CD8-positive, alpha-beta memory T cell (primary cell): ENCODE results near the gene NUP54. TPM values are rescaled to one million over a fixed set of nuclear protein-coding genes. Genes with fewer than 3 reads are reported as not detected.
A peak's percentile ranks its signal among the peaks of the same experiment; 100 is the strongest.

Experiments
- CTCF ChIA-PET: fragments of 350-600 bp; sonication (Branson Sonifier 250); formaldehyde crosslinking; loops from one replicate; lab custom pipeline; 2021; ENCODE audit warnings: antibody characterized with exemption; lab: Charles Lee
- POLR2A ChIA-PET: fragments of 350-600 bp; sonication (Branson Sonifier 250); formaldehyde crosslinking; loops from one replicate; lab custom pipeline; 2021; ENCODE audit warnings: antibody characterized with exemption; lab: Charles Lee
- DNase-seq, 5 donors: peaks; one replicate each; pipeline versions ENCODE4 v3.0.0 to v3.0.0-alpha.2; 2020 to 2022; ENCODE audit warnings: mixed read lengths in 1 of 5
- H3K27ac ChIP-seq: one replicate; pipeline ENCODE4 v1.7.0; 2013; ENCODE audit warnings: low read depth, mild to moderate bottlenecking, low read length, moderate library complexity
- H3K27me3 ChIP-seq: 2 replicates; pipeline ENCODE4 v1.7.0; 2013; ENCODE audit warnings: low read length, mild to moderate bottlenecking; ENCODE audit not compliant: insufficient read depth, poor library complexity, severe bottlenecking
- H3K36me3 ChIP-seq: 2 replicates; pipeline ENCODE4 v1.7.0; 2013; ENCODE audit warnings: mild to moderate bottlenecking, low read length, moderate library complexity; ENCODE audit not compliant: insufficient read depth
- H3K4me1 ChIP-seq: 2 replicates; pipeline ENCODE4 v1.7.0; 2013; ENCODE audit warnings: mild to moderate bottlenecking, low read length, moderate library complexity; ENCODE audit not compliant: insufficient read depth
- H3K4me3 ChIP-seq: 2 replicates; pipeline ENCODE4 v1.7.0; 2013; ENCODE audit warnings: mild to moderate bottlenecking, low read length
- H3K9me3 ChIP-seq: 2 replicates; pipeline ENCODE4 v1.7.0; 2013; ENCODE audit warnings: mild to moderate bottlenecking, low read length
- H3K27ac Mint-ChIP-seq, 8 donors: one replicate each; pipeline ENCODE4 v1.8.0; 2020 to 2021; ENCODE audit warnings: mixed read lengths in 8 of 8, mild to moderate bottlenecking in 6 of 8, inconsistent platforms in 3 of 8, moderate library complexity in 3 of 8
- H3K27me3 Mint-ChIP-seq, 2 donors: one replicate each; pipeline ENCODE4 v1.8.0; 2020 to 2021; ENCODE audit warnings: mixed read lengths in 2 of 2, mild to moderate bottlenecking in 1 of 2, moderate library complexity in 1 of 2
- H3K36me3 Mint-ChIP-seq, 3 donors: one replicate each; pipeline ENCODE4 v1.8.0; 2020 to 2021; ENCODE audit warnings: mixed read lengths in 3 of 3, inconsistent platforms in 1 of 3, mild to moderate bottlenecking in 1 of 3
- H3K4me1 Mint-ChIP-seq, 3 donors: one replicate each; pipeline ENCODE4 v1.8.0; 2020 to 2021; ENCODE audit warnings: mixed read lengths in 3 of 3, inconsistent platforms in 1 of 3, mild to moderate bottlenecking in 1 of 3
- H3K4me3 Mint-ChIP-seq, 7 donors: one replicate each; pipeline ENCODE4 v1.8.0; 2020 to 2021; ENCODE audit warnings: mixed read lengths in 7 of 7, mild to moderate bottlenecking in 6 of 7, moderate library complexity in 4 of 7, inconsistent platforms in 2 of 7
- H3K9me3 Mint-ChIP-seq, 5 donors: one replicate each; pipeline ENCODE4 v1.8.0; 2020 to 2022; ENCODE audit warnings: mixed read lengths in 5 of 5, mild to moderate bottlenecking in 3 of 5, moderate library complexity in 2 of 5, inconsistent platforms in 1 of 5
- polyA plus RNA-seq: library from polyadenylated mRNA; unstranded; fragments of 300-500 nt; fragmentation: Illumina TruSeq; gene quantifications from one replicate; pipeline ENCODE4 v1.2.3, GENCODE V29; 2021
- total RNA-seq, 2 experiments: library from RNA; stranded (reverse); gene quantifications; one replicate each; pipeline ENCODE4 v1.2.3, GENCODE V29; 2021

Gene NUP54
- total and polyA plus RNA-seq, 3 experiments from 2014 or later, result 41.8 to 63.3 (median 56.6) TPM

- no peaks in the 10 kb centered on the region for H3K27me3 ChIP-seq
- Mint-ChIP-seq H3K4me3 (no peak overlapping the region), H3K27me3 (no peaks in the 10 kb centered on the region), H3K9me3 (peaks cover 2 to 11% (median 6%) of the 10 kb centered on the region in 5 donors), H3K4me1 (peaks cover 4 to 12% (median 9%) of the 10 kb centered on the region in 3 donors), H3K27ac (peak overlapping the region in 2 of 8 donors; percentile 8 to 32), H3K36me3 (peaks cover 18 to 49% (median 24%) of the 10 kb centered on the region in 3 donors)
- CTCF ChIA-PET, result interaction anchor here (4.1 kb wide), 1 partner anchor 8 kb away, joined by 14 read pairs; no protein-coding TSS in a partner anchor
- no peak overlapping the region for H3K27ac ChIP-seq
- H3K9me3 ChIP-seq, result peaks cover 3% of the 10 kb centered on the region
- POLR2A ChIA-PET, result no interaction called here
- no peak overlapping the region for H3K4me3 ChIP-seq
- peaks cover 9% of the 10 kb centered on the region for H3K36me3 ChIP-seq
- H3K4me1 ChIP-seq, result no peaks in the 10 kb centered on the region
- DNase-seq, result no peak
Measured at GRCh38 chr4:76188149-76188548, 40.0 kb upstream of the NUP54 start.

GRCh38 chr4:76187152-76187551 lies 39.0 kb upstream of the NUP54 start:
- Mint-ChIP-seq H3K27ac (peak overlapping the region in 1 of 8 donors; percentile 38), H3K4me1 (peaks cover 4 to 11% (median 9%) of the 10 kb centered on the region in 3 donors), H3K4me3 (no peak overlapping the region), H3K36me3 (peaks cover 12 to 39% (median 14%) of the 10 kb centered on the region in 3 donors), H3K27me3 (no peaks in the 10 kb centered on the region), H3K9me3 (peaks cover 0 to 4% (median 2%) of the 10 kb centered on the region in 5 donors)
- Histone ChIP-seq H3K9me3 (no peaks in the 10 kb centered on the region), H3K4me1 (no peaks in the 10 kb centered on the region), H3K27me3 (no peaks in the 10 kb centered on the region), H3K4me3 (no peak overlapping the region), H3K27ac (no peak overlapping the region), H3K36me3 (no peaks in the 10 kb centered on the region)
- POLR2A ChIA-PET, result no interaction called here
- DNase-seq, result no peak
- CTCF ChIA-PET, result no interaction called here

- Histone ChIP-seq H3K4me3 (no peak overlapping the region), H3K27me3 (no peaks in the 10 kb centered on the region), H3K9me3 (no peaks in the 10 kb centered on the region), H3K27ac (no peak overlapping the region), H3K36me3 (peaks cover 10% of the 10 kb centered on the region), H3K4me1 (no peaks in the 10 kb centered on the region)
- H3K36me3 Mint-ChIP-seq, result peaks cover 0 to 32% (median 6%) of the 10 kb centered on the region in 3 donors
- no peak overlapping the region for H3K27ac Mint-ChIP-seq
- H3K4me3 Mint-ChIP-seq, result no peak overlapping the region
- no peaks in the 10 kb centered on the region for H3K27me3 Mint-ChIP-seq
- ChIA-PET POLR2A (no interaction called here), CTCF (interaction anchor here (5.6 kb wide), 1 partner anchor 31 kb away, joined by 32 read pairs; the partner anchor contains the start of gene SCARB2)
- H3K4me1 Mint-ChIP-seq, result peaks cover 2 to 7% (median 4%) of the 10 kb centered on the region in 3 donors
- DNase-seq, result no peak
- no peaks in the 10 kb centered on the region for H3K9me3 Mint-ChIP-seq
Measured at GRCh38 chr4:76182463-76182862, 34.3 kb upstream of the NUP54 start.

GRCh38 chr4:76179398-76180318 lies 31.5 kb upstream of the NUP54 start:
- peak overlapping the region in 2 of 8 donors; percentile 39 to 61 for H3K27ac Mint-ChIP-seq
- Histone ChIP-seq H3K36me3 (peaks cover 24% of the 10 kb centered on the region), H3K9me3 (no peaks in the 10 kb centered on the region), H3K4me3 (no peak overlapping the region), H3K27me3 (no peaks in the 10 kb centered on the region), H3K27ac (no peak overlapping the region), H3K4me1 (no peaks in the 10 kb centered on the region)
- peaks cover 6 to 33% (median 11%) of the 10 kb centered on the region in 3 donors for H3K36me3 Mint-ChIP-seq
- no peak overlapping the region for H3K4me3 Mint-ChIP-seq
- CTCF ChIA-PET, result interaction anchor here (0.6 to 5.6 kb wide), 28 partner anchors 9 to 856 kb away, joined by 3 to 52 read pairs (median 4); partner anchors contain the start of genes NUP54 and SCARB2
- no peaks in the 10 kb centered on the region for H3K9me3 Mint-ChIP-seq
- peaks cover 0 to 3% (median 0%) of the 10 kb centered on the region in 3 donors for H3K4me1 Mint-ChIP-seq
- POLR2A ChIA-PET, result no interaction called here
- no peaks in the 10 kb centered on the region for H3K27me3 Mint-ChIP-seq
- DNase-seq, result peak; percentile 56 to 84 (median 70)

GRCh38 chr4:76178296-76178695 lies 30.1 kb upstream of the NUP54 start:
- Histone ChIP-seq H3K4me3 (no peak overlapping the region), H3K4me1 (no peaks in the 10 kb centered on the region), H3K27ac (no peak overlapping the region), H3K36me3 (peaks cover 26% of the 10 kb centered on the region), H3K9me3 (no peaks in the 10 kb centered on the region), H3K27me3 (no peaks in the 10 kb centered on the region)
- Mint-ChIP-seq H3K4me1 (peaks cover 0 to 3% (median 0%) of the 10 kb centered on the region in 3 donors), H3K4me3 (no peak overlapping the region), H3K36me3 (peaks cover 12 to 46% (median 19%) of the 10 kb centered on the region in 3 donors), H3K27ac (no peak overlapping the region), H3K27me3 (no peaks in the 10 kb centered on the region), H3K9me3 (no peaks in the 10 kb centered on the region)
- DNase-seq, result no peak
- ChIA-PET CTCF (interaction anchor here (3.0 to 5.6 kb wide), 4 partner anchors 8 to 326 kb away, joined by 11 to 52 read pairs (median 30); partner anchors contain the start of gene SCARB2), POLR2A (no interaction called here)

- H3K27me3 ChIP-seq, result no peaks in the 10 kb centered on the region
- no peak overlapping the region for H3K27ac Mint-ChIP-seq
- H3K4me1 Mint-ChIP-seq, result peaks cover 0 to 3% (median 0%) of the 10 kb centered on the region in 3 donors
Measured at GRCh38 chr4:76177709-76178108, 29.5 kb upstream of the NUP54 start.

GRCh38 chr4:76175336-76175735 lies 27.1 kb upstream of the NUP54 start:
- Histone ChIP-seq H3K27me3 (no peaks in the 10 kb centered on the region), H3K27ac (no peak overlapping the region), H3K4me1 (no peaks in the 10 kb centered on the region), H3K36me3 (peaks cover 31% of the 10 kb centered on the region), H3K4me3 (no peak overlapping the region), H3K9me3 (no peaks in the 10 kb centered on the region)
- H3K9me3 Mint-ChIP-seq, result no peaks in the 10 kb centered on the region
- CTCF ChIA-PET, result no interaction called here
- peaks cover 12 to 58% (median 24%) of the 10 kb centered on the region in 3 donors for H3K36me3 Mint-ChIP-seq
- no peak overlapping the region for H3K4me3 Mint-ChIP-seq
- no peaks in the 10 kb centered on the region for H3K27me3 Mint-ChIP-seq
- no peak for DNase-seq
- H3K4me1 Mint-ChIP-seq, result peaks cover 0 to 3% (median 0%) of the 10 kb centered on the region in 3 donors
- no peak overlapping the region for H3K27ac Mint-ChIP-seq
- POLR2A ChIA-PET, result no interaction called here

More at GRCh38 chr4:76177709-76178108, 29.5 kb upstream of the NUP54 start:
- peaks cover 12 to 51% (median 20%) of the 10 kb centered on the region in 3 donors for H3K36me3 Mint-ChIP-seq
- Histone ChIP-seq H3K36me3 (peaks cover 30% of the 10 kb centered on the region), H3K4me3 (no peak overlapping the region), H3K27ac (no peak overlapping the region), H3K9me3 (no peaks in the 10 kb centered on the region), H3K4me1 (no peaks in the 10 kb centered on the region)
- no peaks in the 10 kb centered on the region for H3K9me3 Mint-ChIP-seq
- H3K4me3 Mint-ChIP-seq, result no peak overlapping the region
- POLR2A ChIA-PET, result no interaction called here
- DNase-seq, result no peak
- H3K27me3 Mint-ChIP-seq, result no peaks in the 10 kb centered on the region
- CTCF ChIA-PET, result interaction anchor here (3.4 to 5.6 kb wide), 3 partner anchors 36 to 327 kb away, joined by 27 to 52 read pairs (median 32); partner anchors contain the start of gene SCARB2

GRCh38 chr4:76174216-76174615 lies 26.0 kb upstream of the NUP54 start:
- Mint-ChIP-seq H3K4me1 (no peaks in the 10 kb centered on the region), H3K4me3 (no peak overlapping the region), H3K36me3 (peaks cover 12 to 63% (median 28%) of the 10 kb centered on the region in 3 donors), H3K27me3 (no peaks in the 10 kb centered on the region), H3K27ac (peak overlapping the region in 1 of 8 donors; percentile 56), H3K9me3 (no peaks in the 10 kb centered on the region)
- ChIA-PET CTCF (no interaction called here), POLR2A (no interaction called here)
- Histone ChIP-seq H3K36me3 (peaks cover 37% of the 10 kb centered on the region), H3K27ac (no peak overlapping the region), H3K27me3 (no peaks in the 10 kb centered on the region), H3K4me3 (no peak overlapping the region), H3K9me3 (no peaks in the 10 kb centered on the region), H3K4me1 (no peaks in the 10 kb centered on the region)
- DNase-seq, result no peak
